ENCODE data around the gene SPSB1. TPM values are rescaled to one million over a fixed set of nuclear protein-coding genes. Genes with fewer than 3 reads are reported as not detected.

The SPSB1 gene
- polyA plus RNA-seq, 10 donors, result 4.8 to 11.3 (median 8.2) TPM

- DNase-seq, result no peak
These were observed 48.7 kb downstream of the SPSB1 start for GRCh38 chr1:9341301-9341845.

DNA sequence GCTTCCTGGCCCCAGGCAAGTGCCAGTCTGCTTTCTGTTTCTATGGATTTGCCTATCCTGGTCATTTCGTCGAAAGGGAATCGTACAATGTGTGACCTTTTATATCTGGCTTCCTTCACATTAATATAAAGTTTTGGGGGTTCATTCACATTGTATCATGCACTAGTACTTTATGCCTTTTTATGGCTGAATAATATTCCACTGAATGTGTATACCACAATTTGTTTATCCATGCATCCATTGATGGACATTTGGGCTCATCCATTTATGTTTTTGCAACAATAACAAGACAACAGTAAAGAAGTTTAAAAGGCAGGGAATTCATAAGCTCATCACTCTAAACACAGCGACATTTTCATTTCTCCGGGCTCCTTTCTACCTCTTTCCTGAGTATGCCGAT lies 50.6 kb downstream of the SPSB1 start:
- DNase-seq, result no peak

GRCh38 chr1:9344426-9345200 lies 51.9 kb downstream of the SPSB1 start:
- no peak for DNase-seq

DNA sequence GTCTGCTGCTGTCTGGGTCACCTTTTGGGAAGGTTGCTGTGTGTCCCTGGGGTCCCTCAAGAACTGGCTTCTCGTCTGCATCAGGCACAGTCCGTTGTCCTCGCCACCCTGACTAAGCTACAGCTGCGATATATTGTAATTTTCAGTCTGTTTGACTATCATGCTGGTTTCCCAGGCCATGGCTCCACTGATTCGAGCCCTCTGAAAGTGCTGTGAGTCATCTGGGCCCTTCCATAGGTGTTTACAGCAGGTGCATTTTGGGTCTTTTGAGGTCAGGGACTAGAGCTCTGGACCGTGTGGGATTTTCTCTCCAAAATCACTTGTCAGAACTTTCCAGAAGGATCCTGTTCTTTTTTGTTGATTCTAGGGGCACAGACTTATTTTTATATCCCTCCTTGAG lies 52.8 kb downstream of the SPSB1 start:
- no peak for DNase-seq

- DNase-seq, result no peak
These were observed 53.2 kb downstream of the SPSB1 start for GRCh38 chr1:9345922-9346321.

DNA sequence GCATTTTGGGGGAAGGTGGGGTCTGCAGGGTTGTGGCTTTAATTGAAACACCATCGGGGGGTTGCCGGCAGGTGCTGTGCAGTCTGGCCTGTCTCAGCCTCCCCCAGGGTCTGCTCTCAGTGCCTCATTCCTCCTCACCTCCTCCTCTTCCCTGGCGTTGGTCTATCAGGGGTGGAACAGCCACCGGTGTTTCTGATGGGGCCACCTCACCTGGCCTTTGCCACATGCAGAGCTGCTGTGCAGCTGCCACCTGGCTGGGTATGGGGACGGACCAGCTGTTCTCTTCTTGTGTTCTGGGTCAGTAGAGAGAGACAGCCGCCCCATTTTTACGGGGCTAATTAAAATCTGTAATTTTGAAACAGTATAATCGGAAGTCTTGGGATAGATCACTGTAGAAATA lies 53.9 kb downstream of the SPSB1 start:
- DNase-seq, result no peak

DNA sequence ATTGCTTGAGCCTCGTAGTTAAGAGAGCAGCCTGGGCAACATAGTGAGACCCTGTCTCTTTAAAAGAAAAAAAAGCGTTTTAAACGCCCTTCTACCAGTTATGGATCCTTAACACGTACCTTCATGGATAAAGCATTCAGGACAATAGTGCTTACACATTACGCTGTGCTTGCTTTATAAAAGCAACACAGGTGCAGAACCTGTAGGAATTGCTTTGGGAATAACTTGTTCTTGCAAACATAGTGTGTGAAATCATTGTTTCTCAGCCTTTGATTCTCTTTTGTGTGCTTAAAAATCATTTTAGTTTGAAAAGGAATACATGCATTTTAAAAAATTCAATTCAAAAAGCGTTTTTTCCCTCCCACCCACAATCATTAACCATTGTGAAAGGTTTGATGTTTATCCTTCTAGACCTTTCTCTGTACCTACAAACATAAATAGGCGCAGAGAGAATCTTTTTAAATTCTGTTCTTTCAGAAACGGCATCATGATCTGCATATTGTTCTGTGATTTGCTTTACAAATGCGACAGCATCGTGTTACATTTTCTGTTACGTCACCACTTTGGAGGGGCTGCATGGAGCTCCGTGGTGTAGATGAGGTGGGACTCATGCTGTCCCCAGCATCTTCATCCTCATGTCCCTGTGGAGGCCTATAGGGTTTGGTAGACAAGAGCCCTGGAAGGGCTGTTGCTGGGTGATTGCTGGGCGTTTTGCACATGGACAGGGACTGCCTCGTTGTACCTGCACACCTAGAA lies 54.6 kb downstream of the SPSB1 start:
- no peak for DNase-seq

DNA sequence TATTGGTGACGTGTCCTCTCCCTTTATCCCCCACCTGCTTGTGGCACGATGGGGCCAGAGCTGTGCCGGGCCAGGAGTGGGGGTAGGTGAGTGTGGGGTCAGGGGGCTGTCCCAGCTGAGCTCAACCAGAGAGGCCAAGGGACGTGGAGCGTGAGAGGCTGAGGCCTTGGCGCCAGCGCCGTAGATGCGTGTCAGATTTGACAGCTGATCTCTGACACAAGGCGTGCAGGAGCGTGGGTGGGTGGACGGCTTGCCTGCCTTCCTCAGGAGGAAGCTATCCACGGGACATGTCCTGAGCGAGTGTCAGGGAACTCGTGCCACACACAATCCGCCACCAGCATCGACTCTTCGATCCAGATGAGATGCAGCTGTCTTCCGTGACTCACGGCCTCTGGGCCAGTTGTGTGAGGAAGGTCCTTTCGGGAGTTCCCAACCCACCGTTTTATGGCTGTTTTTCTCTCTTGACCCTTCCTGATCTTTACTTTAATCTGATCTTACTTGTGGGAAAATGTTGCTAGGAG lies 56.7 kb downstream of the SPSB1 start:
- no peak for DNase-seq

GRCh38 chr1:9350013-9350908 lies 57.6 kb downstream of the SPSB1 start:
- DNase-seq, result no peak

DNA sequence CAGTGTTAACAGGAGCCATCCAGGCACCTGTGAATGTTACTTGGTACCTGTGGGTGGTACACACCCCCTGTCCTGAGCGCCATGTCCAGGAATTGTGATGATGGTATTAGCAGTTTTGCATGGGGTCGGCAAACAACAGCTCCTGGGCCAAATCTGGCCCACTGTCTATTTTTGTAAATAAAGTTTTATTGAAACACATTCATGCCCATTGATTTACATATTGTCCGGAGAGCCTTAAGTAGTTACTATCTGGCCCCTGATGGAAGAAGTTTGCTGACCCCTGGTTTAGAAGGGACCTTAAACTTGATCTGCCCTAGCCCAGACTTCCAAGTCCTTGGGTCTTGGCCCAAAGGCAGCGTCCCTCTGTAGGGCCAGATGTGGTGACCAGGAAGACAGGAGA lies 58.3 kb downstream of the SPSB1 start:
- no peak for DNase-seq

DNA sequence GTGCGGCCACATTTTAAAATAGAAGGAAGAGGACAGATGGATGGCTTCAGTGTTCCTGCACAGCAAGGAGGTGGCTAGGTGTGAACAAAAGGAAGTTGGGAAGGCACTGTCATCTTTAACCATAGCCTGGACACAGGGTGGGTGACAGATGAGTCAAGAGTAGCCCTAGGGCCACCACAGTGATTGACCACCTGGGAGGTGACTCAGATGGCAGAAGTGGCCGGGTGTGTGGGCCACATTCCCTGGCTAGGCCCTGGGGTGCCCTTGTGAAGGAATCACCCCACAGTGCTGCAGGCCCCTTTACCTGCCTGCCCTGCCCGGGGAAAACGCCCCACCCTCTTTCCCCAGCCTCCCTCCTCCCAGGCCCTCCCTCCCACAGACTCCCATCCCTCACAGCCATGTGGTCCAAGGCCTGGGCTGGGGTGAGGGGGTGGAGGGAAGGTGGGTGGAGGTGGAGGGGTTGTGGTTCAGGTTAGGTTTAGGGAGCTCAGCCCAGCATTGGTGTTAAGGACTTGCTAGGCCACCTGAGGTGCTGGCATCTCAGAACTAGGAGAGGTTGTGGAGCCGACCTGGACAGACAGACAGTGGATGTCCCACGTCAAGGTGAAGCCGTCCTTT lies 59.1 kb downstream of the SPSB1 start:
- no peak for DNase-seq

GRCh38 chr1:9352377-9353134 lies 59.9 kb downstream of the SPSB1 start:
- DNase-seq, result no peak

GRCh38 chr1:9355503-9355902 lies 62.8 kb downstream of the SPSB1 start:
- DNase-seq, result no peak

DNA sequence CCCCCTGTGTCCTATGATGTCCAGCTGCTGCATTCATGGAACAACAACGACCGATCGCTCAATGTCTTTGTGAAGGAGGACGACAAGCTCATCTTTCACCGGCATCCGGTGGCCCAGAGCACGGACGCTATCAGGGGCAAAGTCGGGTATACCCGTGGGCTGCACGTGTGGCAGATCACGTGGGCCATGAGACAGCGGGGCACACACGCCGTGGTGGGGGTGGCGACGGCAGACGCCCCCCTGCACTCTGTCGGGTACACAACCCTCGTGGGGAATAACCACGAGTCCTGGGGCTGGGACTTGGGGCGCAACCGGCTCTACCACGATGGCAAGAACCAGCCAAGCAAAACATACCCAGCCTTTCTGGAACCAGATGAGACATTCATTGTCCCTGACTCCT lies 63.3 kb downstream of the SPSB1 start:
- DNase-seq, result no peak

GRCh38 chr1:9356829-9357466 lies 64.3 kb downstream of the SPSB1 start:
- no peak for DNase-seq

GRCh38 chr1:9357958-9358357 lies 65.3 kb downstream of the SPSB1 start:
- DNase-seq, result no peak

DNA sequence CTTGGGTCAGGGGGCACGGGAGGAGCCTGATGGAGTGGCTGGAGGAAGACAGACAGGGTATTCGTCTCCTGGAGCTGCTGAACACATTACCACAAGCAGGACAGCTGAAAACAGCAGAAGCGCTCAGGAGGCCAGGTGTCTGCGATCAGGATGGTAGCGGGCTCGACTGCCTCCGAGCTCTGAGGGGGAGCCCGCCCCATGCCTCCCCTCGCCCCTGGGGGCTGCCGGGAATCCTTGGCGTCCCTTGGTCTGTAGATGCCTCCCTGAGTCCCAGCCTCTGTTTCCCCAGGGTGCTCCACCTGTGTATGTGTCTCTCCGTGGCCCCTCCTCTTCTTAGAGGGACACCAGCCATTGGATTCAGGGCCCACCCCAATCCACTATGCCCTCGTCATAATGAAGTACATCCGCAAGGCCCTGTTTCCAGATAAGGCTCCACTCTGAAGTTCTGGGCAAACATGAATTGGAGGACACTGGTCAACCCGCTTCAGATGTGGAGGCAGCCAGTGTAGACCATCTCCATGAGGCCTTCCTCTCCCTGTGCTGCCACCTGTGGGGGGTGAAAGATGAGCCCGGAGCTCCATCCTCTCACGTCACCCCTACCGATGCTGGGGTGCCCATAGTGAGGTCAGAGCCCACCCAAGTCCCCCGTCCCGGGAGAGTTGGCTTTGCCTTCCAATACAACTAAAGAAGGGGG lies 67.8 kb downstream of the SPSB1 start:
- no peak for DNase-seq

- no peak for DNase-seq
These were observed 69.1 kb downstream of the SPSB1 start for GRCh38 chr1:9361630-9362260.

DNA sequence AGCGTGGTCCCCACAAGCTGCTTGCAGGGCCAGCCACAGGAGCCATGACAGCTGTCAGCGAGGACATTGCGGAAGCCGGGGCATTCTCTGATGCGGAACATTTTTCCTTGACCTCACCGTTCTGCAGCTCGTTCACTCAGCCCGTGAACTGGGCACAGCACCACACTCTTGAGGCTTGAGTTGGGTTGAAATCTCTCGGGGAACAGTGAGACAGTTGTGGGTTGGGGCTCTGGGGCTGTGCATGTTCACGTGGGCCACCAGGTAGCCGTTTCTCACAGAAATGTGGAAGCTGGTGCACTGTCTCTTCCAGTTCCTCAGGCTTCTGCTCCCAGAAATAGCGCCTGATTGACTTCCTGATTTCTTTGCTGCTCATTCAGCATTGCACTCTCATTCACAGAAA lies 69.8 kb downstream of the SPSB1 start:
- DNase-seq, result no peak
